GM12878 (cell line): ENCODE results near the gene DNAJC11. TPM values are rescaled to one million over a fixed set of nuclear protein-coding genes. Genes with fewer than 3 reads are reported as not detected.

Experiments used
- polyA plus RNA-seq, 11 experiments: library from polyadenylated mRNA; depleted of rRNA in 4 of 11; unstranded in 6 of 11; stranded (reverse) in 5 of 11; fragments of >200 nt; fragmentation: Nextera tagmentation in 4 of 11; fragmentation: Illumina TruSeq in 1 of 11; extraction: Ambion mirVana in 4 of 11; extraction: Trizol in 1 of 11; gene quantifications; 1 replicate in 1 of 11; 2 replicates in 10 of 11; pipeline versions ENCODE4 v1.2.1 to v1.2.3, GENCODE V29; 2011 to 2016; ENCODE audit warnings: inconsistent platforms in 2 of 11, missing spikeins in 2 of 11, low read depth in 1 of 11
- total RNA-seq, 4 experiments: library from RNA; depleted of rRNA in 3 of 4; stranded (reverse); fragments of >200 nt in 3 of 4; fragmentation: Illumina TruSeq in 1 of 4; extraction: Trizol in 1 of 4; gene quantifications; 2 replicates each; pipeline versions ENCODE4 v1.2.1 to v1.2.3, GENCODE V29; 2013 to 2021

Gene DNAJC11
- total and polyA plus RNA-seq, 10 of the 15 experiments (the other 5 are each of a cell fraction or from before 2014, with no cell fraction given): 5.0 to 58.8 (median 39.5) TPM

Other genes with a start within 250 kb of the DNAJC11 start
Only the 7 nearest of the 9 such genes appear.
- 23.0 and 24.9 TPM in 2 replicates for gene NOL9, start 147.3 kb downstream of the DNAJC11 start, total RNA-seq (2014; rRNA removed)
- gene NOL9, start 147.3 kb downstream of the DNAJC11 start, total RNA-seq (2014; rRNA removed; fragmentation: Illumina TruSeq; extraction: Trizol): 23.5 and 23.6 TPM in 2 replicates
- 28.7 and 35.9 TPM in 2 replicates for gene NOL9, start 147.3 kb downstream of the DNAJC11 start, total RNA-seq (2021)
- gene NOL9, start 147.3 kb downstream of the DNAJC11 start, polyA plus RNA-seq (2011; rRNA removed): 29.7 and 30.9 TPM in 2 replicates
- 10.9 and 14.0 TPM in 2 replicates for gene NOL9, start 147.3 kb downstream of the DNAJC11 start, polyA plus RNA-seq (2014; fragmentation: Illumina TruSeq; extraction: Trizol)
- gene NOL9, start 147.3 kb downstream of the DNAJC11 start, polyA plus RNA-seq (2014; fragmentation: Nextera tagmentation; extraction: Ambion mirVana): 1 to 10 TPM; 3.9 to 4.3 TPM
- 17.5 and 23.8 TPM in 2 replicates for gene NOL9, start 147.3 kb downstream of the DNAJC11 start, polyA plus RNA-seq (2014; rRNA removed)
- gene NOL9, start 147.3 kb downstream of the DNAJC11 start, polyA plus RNA-seq (2016; fragmentation: Nextera tagmentation; extraction: Ambion mirVana): 10 to 100 TPM; 22.9 to 24.6 TPM
- not detected in 2 replicates for gene TAS1R1, start 146.5 kb downstream of the DNAJC11 start, total RNA-seq (2014; rRNA removed)
- not detected in 2 replicates for gene TAS1R1, start 146.5 kb downstream of the DNAJC11 start, total RNA-seq (2014; rRNA removed; fragmentation: Illumina TruSeq; extraction: Trizol)
- gene TAS1R1, start 146.5 kb downstream of the DNAJC11 start, total RNA-seq (2021): 0.11 TPM in 1 of 2 replicates, not detected in the other
- gene TAS1R1, start 146.5 kb downstream of the DNAJC11 start, polyA plus RNA-seq (2011; rRNA removed): not detected in 2 replicates
- 0.03 TPM in 1 of 2 replicates, not detected in the other for gene TAS1R1, start 146.5 kb downstream of the DNAJC11 start, polyA plus RNA-seq (2014; fragmentation: Illumina TruSeq; extraction: Trizol)
- gene TAS1R1, start 146.5 kb downstream of the DNAJC11 start, polyA plus RNA-seq (2014; fragmentation: Nextera tagmentation; extraction: Ambion mirVana): under 1 TPM in 1 of 2 experiments, not detected in 1; 0.04 TPM
- 0.06 and 0.10 TPM in 2 replicates for gene TAS1R1, start 146.5 kb downstream of the DNAJC11 start, polyA plus RNA-seq (2014; rRNA removed)
- not detected for gene TAS1R1, start 146.5 kb downstream of the DNAJC11 start, polyA plus RNA-seq (2016; fragmentation: Nextera tagmentation; extraction: Ambion mirVana)
- gene ZBTB48, start 121.8 kb downstream of the DNAJC11 start, total RNA-seq (2014; rRNA removed): 13.6 and 16.3 TPM in 2 replicates
- gene ZBTB48, start 121.8 kb downstream of the DNAJC11 start, total RNA-seq (2014; rRNA removed; fragmentation: Illumina TruSeq; extraction: Trizol): 14.5 and 18.8 TPM in 2 replicates
- gene ZBTB48, start 121.8 kb downstream of the DNAJC11 start, total RNA-seq (2021): 23.6 and 27.8 TPM in 2 replicates
- gene ZBTB48, start 121.8 kb downstream of the DNAJC11 start, polyA plus RNA-seq (2011; rRNA removed): 10.8 and 17.2 TPM in 2 replicates
- gene ZBTB48, start 121.8 kb downstream of the DNAJC11 start, polyA plus RNA-seq (2014; fragmentation: Illumina TruSeq; extraction: Trizol): 7.6 and 9.9 TPM in 2 replicates
- gene ZBTB48, start 121.8 kb downstream of the DNAJC11 start, polyA plus RNA-seq (2014; fragmentation: Nextera tagmentation; extraction: Ambion mirVana): 1 to 10 TPM in 1 of 2 experiments, under 1 TPM in 1; 1.00 to 3.3 TPM
- gene ZBTB48, start 121.8 kb downstream of the DNAJC11 start, polyA plus RNA-seq (2014; rRNA removed): 25.3 and 26.3 TPM in 2 replicates
- gene ZBTB48, start 121.8 kb downstream of the DNAJC11 start, polyA plus RNA-seq (2016; fragmentation: Nextera tagmentation; extraction: Ambion mirVana): 10 to 100 TPM; 16.3 to 18.7 TPM
- gene KLHL21, start 98.9 kb downstream of the DNAJC11 start, total RNA-seq (2014; rRNA removed): 7.9 and 10.1 TPM in 2 replicates
- gene KLHL21, start 98.9 kb downstream of the DNAJC11 start, total RNA-seq (2014; rRNA removed; fragmentation: Illumina TruSeq; extraction: Trizol): 3.5 and 3.9 TPM in 2 replicates
- 11.0 and 12.2 TPM in 2 replicates for gene KLHL21, start 98.9 kb downstream of the DNAJC11 start, total RNA-seq (2021)
- gene KLHL21, start 98.9 kb downstream of the DNAJC11 start, polyA plus RNA-seq (2011; rRNA removed): 1.9 and 2.5 TPM in 2 replicates
- 1.5 and 4.2 TPM in 2 replicates for gene KLHL21, start 98.9 kb downstream of the DNAJC11 start, polyA plus RNA-seq (2014; fragmentation: Illumina TruSeq; extraction: Trizol)
- gene KLHL21, start 98.9 kb downstream of the DNAJC11 start, polyA plus RNA-seq (2014; fragmentation: Nextera tagmentation; extraction: Ambion mirVana): 1 to 10 TPM in 1 of 2 experiments, under 1 TPM in 1; 0.76 to 1.2 TPM
- 6.3 and 7.3 TPM in 2 replicates for gene KLHL21, start 98.9 kb downstream of the DNAJC11 start, polyA plus RNA-seq (2014; rRNA removed)
- gene KLHL21, start 98.9 kb downstream of the DNAJC11 start, polyA plus RNA-seq (2016; fragmentation: Nextera tagmentation; extraction: Ambion mirVana): 1 to 10 TPM; 7.7 to 9.2 TPM
- 5.1 and 5.7 TPM in 2 replicates for gene PHF13, start 88.1 kb downstream of the DNAJC11 start, total RNA-seq (2014; rRNA removed)
- 4.4 and 4.6 TPM in 2 replicates for gene PHF13, start 88.1 kb downstream of the DNAJC11 start, total RNA-seq (2014; rRNA removed; fragmentation: Illumina TruSeq; extraction: Trizol)
- gene PHF13, start 88.1 kb downstream of the DNAJC11 start, total RNA-seq (2021): 15.4 and 15.6 TPM in 2 replicates
- 4.9 and 5.1 TPM in 2 replicates for gene PHF13, start 88.1 kb downstream of the DNAJC11 start, polyA plus RNA-seq (2011; rRNA removed)
- gene PHF13, start 88.1 kb downstream of the DNAJC11 start, polyA plus RNA-seq (2014; fragmentation: Illumina TruSeq; extraction: Trizol): 6.1 and 8.2 TPM in 2 replicates
- gene PHF13, start 88.1 kb downstream of the DNAJC11 start, polyA plus RNA-seq (2014; fragmentation: Nextera tagmentation; extraction: Ambion mirVana): 1 to 10 TPM in 1 of 2 experiments, under 1 TPM in 1; 0.87 to 1.9 TPM
- gene PHF13, start 88.1 kb downstream of the DNAJC11 start, polyA plus RNA-seq (2014; rRNA removed): 6.4 and 8.2 TPM in 2 replicates
- 1 to 10 TPM; 4.8 to 5.2 TPM for gene PHF13, start 88.1 kb downstream of the DNAJC11 start, polyA plus RNA-seq (2016; fragmentation: Nextera tagmentation; extraction: Ambion mirVana)
- gene THAP3, start 76.9 kb downstream of the DNAJC11 start, total RNA-seq (2014; rRNA removed): 19.5 and 21.5 TPM in 2 replicates
- 9.7 TPM in 2 replicates for gene THAP3, start 76.9 kb downstream of the DNAJC11 start, total RNA-seq (2014; rRNA removed; fragmentation: Illumina TruSeq; extraction: Trizol)
- 12.0 TPM in 2 replicates for gene THAP3, start 76.9 kb downstream of the DNAJC11 start, total RNA-seq (2021)
- gene THAP3, start 76.9 kb downstream of the DNAJC11 start, polyA plus RNA-seq (2011; rRNA removed): 6.6 and 11.8 TPM in 2 replicates
- gene THAP3, start 76.9 kb downstream of the DNAJC11 start, polyA plus RNA-seq (2014; fragmentation: Illumina TruSeq; extraction: Trizol): 0.54 and 8.3 TPM in 2 replicates
- 1 to 10 TPM; 1.5 to 2.8 TPM for gene THAP3, start 76.9 kb downstream of the DNAJC11 start, polyA plus RNA-seq (2014; fragmentation: Nextera tagmentation; extraction: Ambion mirVana)
- gene THAP3, start 76.9 kb downstream of the DNAJC11 start, polyA plus RNA-seq (2014; rRNA removed): 16.3 and 16.5 TPM in 2 replicates
- gene THAP3, start 76.9 kb downstream of the DNAJC11 start, polyA plus RNA-seq (2016; fragmentation: Nextera tagmentation; extraction: Ambion mirVana): 10 to 100 TPM; 16.8 to 17.3 TPM
- 37.7 and 48.9 TPM in 2 replicates for gene CAMTA1, start 83.6 kb upstream of the DNAJC11 start, total RNA-seq (2014; rRNA removed)
- 53.4 and 64.4 TPM in 2 replicates for gene CAMTA1, start 83.6 kb upstream of the DNAJC11 start, total RNA-seq (2014; rRNA removed; fragmentation: Illumina TruSeq; extraction: Trizol)
- 51.0 and 63.4 TPM in 2 replicates for gene CAMTA1, start 83.6 kb upstream of the DNAJC11 start, total RNA-seq (2021)
- gene CAMTA1, start 83.6 kb upstream of the DNAJC11 start, polyA plus RNA-seq (2011; rRNA removed): 50.4 and 64.6 TPM in 2 replicates
- 112 and 126 TPM in 2 replicates for gene CAMTA1, start 83.6 kb upstream of the DNAJC11 start, polyA plus RNA-seq (2014; fragmentation: Illumina TruSeq; extraction: Trizol)
- gene CAMTA1, start 83.6 kb upstream of the DNAJC11 start, polyA plus RNA-seq (2014; fragmentation: Nextera tagmentation; extraction: Ambion mirVana): 10 to 100 TPM; 82.2 to 93.0 TPM
- gene CAMTA1, start 83.6 kb upstream of the DNAJC11 start, polyA plus RNA-seq (2014; rRNA removed): 61.1 and 70.7 TPM in 2 replicates
- 100 to 1,000 TPM; 133 to 148 TPM for gene CAMTA1, start 83.6 kb upstream of the DNAJC11 start, polyA plus RNA-seq (2016; fragmentation: Nextera tagmentation; extraction: Ambion mirVana)